K562 (cell line): ENCODE results near the gene UCKL1. TPM values are rescaled to one million over a fixed set of nuclear protein-coding genes. Genes with fewer than 3 reads are reported as not detected.

ENCODE experiments used
- ATF2 ChIP-seq: sonication (generic); formaldehyde crosslinking; IDR thresholded peaks from 2 replicates; pipeline ENCODE4 v1.8.1; 2022; ENCODE audit warnings: missing genetic modification reagents
- CREB3L1 ChIP-seq: fragments of 450-650 bp; IDR thresholded peaks from 2 replicates; pipeline ENCODE4 v1.6.1; 2014; ENCODE audit warnings: low read depth, mild to moderate bottlenecking, moderate library complexity, borderline replicate concordance
- DMBX1 ChIP-seq: fragments of 250-450 bp; sonication (Bioruptor Pico); IDR thresholded peaks from 2 replicates; pipeline ENCODE4 v1.8.0; 2022; ENCODE audit warnings: inconsistent platforms, mild to moderate bottlenecking, moderate library complexity, borderline replicate concordance
- E2F4 ChIP-seq: sonication (generic); formaldehyde crosslinking; IDR thresholded peaks from 2 replicates; pipeline ENCODE4 v1.8.0; 2022; ENCODE audit warnings: mild to moderate bottlenecking, low read depth, missing genetic modification reagents
- FOXJ2 ChIP-seq: fragments of 200-800 bp; sonication (Bioruptor generic); IDR thresholded peaks from 2 replicates; pipeline ENCODE4 v1.6.1; 2016; ENCODE audit warnings: missing genetic modification characterization, missing compliant biosample characterization
- GTF2A2 ChIP-seq: IDR thresholded peaks from 2 replicates; pipeline ENCODE4 v1.6.1; 2016; ENCODE audit warnings: mild to moderate bottlenecking, missing genetic modification characterization, missing compliant biosample characterization
- HMG20B ChIP-seq: fragments of 250-450 bp; sonication (Bioruptor Pico); IDR thresholded peaks from 2 replicates; pipeline ENCODE4 v1.5.0; 2021; ENCODE audit warnings: mild to moderate bottlenecking
- MYBL2 ChIP-seq, 2 experiments: fragments of 450-650 bp in 1 of 2; sonication (generic) in 1 of 2; formaldehyde crosslinking in 1 of 2; IDR thresholded peaks; 2 replicates each; pipeline versions ENCODE4 v1.6.1 to v1.8.1; 2017 to 2022; ENCODE audit warnings: borderline replicate concordance in 1 of 2, inconsistent platforms in 1 of 2, low read depth in 1 of 2, mild to moderate bottlenecking in 1 of 2, missing genetic modification reagents in 1 of 2, moderate library complexity in 1 of 2
- MYC ChIP-seq, 2 experiments: fragments of 250-450 bp in 1 of 2; sonication (Bioruptor Pico) in 1 of 2; IDR thresholded peaks; 2 replicates each; pipeline versions ENCODE4 v1.5.1 to v1.6.1; 2012 to 2021; ENCODE audit warnings: low read depth in 2 of 2, borderline replicate concordance in 1 of 2, improper control_type of control experiment in 1 of 2, low read length in 1 of 2, mild to moderate bottlenecking in 1 of 2, moderate library complexity in 1 of 2
- NFRKB ChIP-seq: fragments of 450-650 bp; IDR thresholded peaks from 2 replicates; pipeline ENCODE4 v1.6.1; 2016; ENCODE audit warnings: low read depth
- NR2C1 ChIP-seq, 2 experiments: fragments of 450-650 bp; IDR thresholded peaks; 2 replicates each; pipeline ENCODE4 v1.6.1; 2017; ENCODE audit warnings: mild to moderate bottlenecking in 2 of 2, antibody characterized with exemption in 1 of 2, inconsistent platforms in 1 of 2, missing compliant biosample characterization in 1 of 2, missing genetic modification characterization in 1 of 2
- SAFB ChIP-seq: fragments of 200-400 bp; formaldehyde crosslinking; IDR thresholded peaks from 2 replicates; pipeline ENCODE4 v1.6.1; 2017; ENCODE audit warnings: low read depth, low read length, borderline replicate concordance
- TAL1 ChIP-seq: fragments of 450-650 bp; IDR thresholded peaks from 2 replicates; pipeline ENCODE4 v1.6.1; 2016; ENCODE audit warnings: mild to moderate bottlenecking
- TBP ChIP-seq: optimal IDR thresholded peaks from 2 replicates; pipeline ENCODE3; 2011; ENCODE audit warnings: low read depth, low read length, improper control_type of control experiment
- TFAM ChIP-seq: fragments of 250-450 bp; sonication (Bioruptor Pico); conservative IDR thresholded peaks from 2 replicates; pipeline ENCODE4 v1.5.0; 2021; ENCODE audit warnings: mild to moderate bottlenecking, moderate library complexity
- YY1 ChIP-seq, 3 experiments: IDR thresholded peaks; 2 replicates each; pipeline ENCODE4 v1.6.1; 2011; ENCODE audit warnings: low read length in 2 of 3, mild to moderate bottlenecking in 2 of 3, moderate library complexity in 2 of 3, borderline replicate concordance in 1 of 3, control low read depth in 1 of 3, low read depth in 1 of 3; ENCODE audit not compliant: insufficient read depth in 3 of 3, insufficient replicate concordance in 2 of 3, control insufficient read depth in 1 of 3, insufficient read length in 1 of 3; ENCODE audit errors: extremely low read depth in 1 of 3
- ZBTB1 ChIP-seq: sonication (generic); formaldehyde crosslinking; IDR thresholded peaks from 2 replicates; pipeline ENCODE4 v1.8.1; 2023; ENCODE audit warnings: missing genetic modification reagents, low read depth, mild to moderate bottlenecking, borderline replicate concordance
- ZFPM2 ChIP-seq: fragments of 250-450 bp; sonication (Bioruptor Pico); IDR thresholded peaks from 2 replicates; pipeline ENCODE4 v1.5.1; 2022; ENCODE audit warnings: mild to moderate bottlenecking
- ZFX ChIP-seq: sonication (generic); formaldehyde crosslinking; IDR thresholded peaks from 2 replicates; pipeline ENCODE4 v1.8.0; 2022; ENCODE audit warnings: mild to moderate bottlenecking, missing genetic modification reagents, moderate library complexity
- ZNF121 ChIP-seq: sonication (generic); formaldehyde crosslinking; conservative IDR thresholded peaks from 2 replicates; pipeline ENCODE4 v1.8.0; 2022; ENCODE audit warnings: missing genetic modification reagents
- ZNF445 ChIP-seq: fragments of 250-450 bp; sonication (Bioruptor Pico); IDR thresholded peaks from 2 replicates; pipeline ENCODE4 v1.4.0; 2020; ENCODE audit warnings: low read depth, mild to moderate bottlenecking, moderate library complexity
- polyA plus RNA-seq, 8 experiments: library from polyadenylated mRNA; depleted of rRNA in 4 of 8; stranded (reverse) in 5 of 8; unstranded in 3 of 8; fragments of >200 nt; fragmentation: Nextera tagmentation in 2 of 8; fragmentation: Illumina TruSeq in 1 of 8; extraction: Ambion mirVana in 2 of 8; extraction: Trizol in 1 of 8; gene quantifications; 2 replicates each; pipeline versions ENCODE4 v1.2.1 to v1.2.3, GENCODE V29; 2011 to 2014; ENCODE audit warnings: inconsistent platforms in 1 of 8, missing spikeins in 1 of 8
- total RNA-seq, 7 experiments: library from RNA; depleted of rRNA in 6 of 7; stranded (reverse); fragments of >200 nt in 6 of 7; fragmentation: Illumina TruSeq in 2 of 7; extraction: Trizol in 2 of 7; gene quantifications; 2 replicates each; pipeline versions ENCODE4 v1.2.1 to v1.2.3, GENCODE V29; 2011 to 2021; ENCODE audit warnings: low replicate concordance in 1 of 7

The UCKL1 gene
- total and polyA plus RNA-seq, 9 of the 15 experiments (the other 6 are each of a cell fraction or from before 2014, with no cell fraction given), result 3.1 to 52.8 (median 24.2) TPM

GRCh38 chr20:63980806-63981728 lies 24.9 kb upstream of the UCKL1 start, which contains the start of gene PRPF6 (continued):
- TF ChIP-seq MYBL2 (IDR thresholded peaks at IDR 0.05; ENCODE audit: low read depth) (no peak), MYBL2 (CRISPR knock-in tag; IDR thresholded peaks at IDR 0.05; ENCODE audit: borderline replicate concordance) (no peak), MYC (IDR thresholded peaks at IDR 0.05; ENCODE audit: low read depth, low read length) (peak; percentile 100), MYC (CRISPR knock-in tag; IDR thresholded peaks at IDR 0.05; ENCODE audit: borderline replicate concordance, low read depth) (peak; percentile 98), FOXJ2 (no peak), SAFB (no peak), ZNF445 (CRISPR knock-in tag) (no peak), NFRKB (peak; percentile 27; the same call in 1 of the 2 replicates), E2F4 (CRISPR knock-in tag) (0 out of 2 replicates have a peak, but pooled peaks have one; percentile 71), HMG20B (CRISPR knock-in tag) (no peak), NR2C1 (IDR thresholded peaks at IDR 0.05) (peak; percentile 99), NR2C1 (tag; IDR thresholded peaks at IDR 0.05) (peak; percentile 100), TFAM (no peak), TAL1 (no peak), GTF2A2 (tag) (no peak), DMBX1 (CRISPR knock-in tag) (no peak), ZBTB1 (no peak), ATF2 (CRISPR knock-in tag) (no peak), ZNF121 (CRISPR knock-in tag) (no peak), CREB3L1 (peak; percentile 84), ZFPM2 (no peak), ZFX (peak; percentile 94), TBP (peak; percentile 53), YY1 (IDR thresholded peaks at IDR 0.05; ENCODE audit: borderline replicate concordance in 1 of 3, control insufficient read depth in 1 of 3, extremely low read depth in 1 of 3, insufficient read depth in 3 of 3, insufficient read length in 1 of 3, insufficient replicate concordance in 2 of 3, low read depth in 1 of 3, low read length in 2 of 3) (peak in 2 of 3 experiments; percentile 36 to 49)
